Measurements from ENCODE around the gene ANK2.

The ANK2 gene

GRCh38 chr4:113050371-113050755 lies 910 bp downstream of the ANK2 start:
- H3K9me3 ChIP-seq (ENCODE audit: control insufficient read depth, low read length) = no peaks in the 10 kb centered on the region
- 11 to 18% methylated on average over 2 of the region's 2 CpGs for WGBS, 2 experiments
- peak overlapping the region; percentile 45 for H3K4me3 ChIP-seq (ENCODE audit: insufficient read depth, low read depth, low read length)
- peaks cover 10% of the 10 kb centered on the region for H3K4me1 ChIP-seq (ENCODE audit: control insufficient read depth, insufficient read depth, low read length)
- H3K27me3 ChIP-seq (ENCODE audit: control insufficient read depth, insufficient read depth, low read length, poor library complexity, severe bottlenecking) = no peaks in the 10 kb centered on the region
- H3K36me3 ChIP-seq (ENCODE audit: control insufficient read depth, insufficient read depth, low read length) = no peaks in the 10 kb centered on the region
- no peak overlapping the region for H3K27ac ChIP-seq (ENCODE audit: insufficient read depth, low read depth, low read length, poor library complexity, severe bottlenecking)

GRCh38 chr4:113050837-113051236 lies 1.4 kb downstream of the ANK2 start:
- Histone ChIP-seq H3K27ac (ENCODE audit: insufficient read depth, low read depth, low read length, poor library complexity, severe bottlenecking) (no peak overlapping the region), H3K4me1 (ENCODE audit: control insufficient read depth, insufficient read depth, low read length) (peaks cover 10% of the 10 kb centered on the region), H3K27me3 (ENCODE audit: control insufficient read depth, insufficient read depth, low read length, poor library complexity, severe bottlenecking) (no peaks in the 10 kb centered on the region), H3K4me3 (ENCODE audit: insufficient read depth, low read depth, low read length) (peak overlapping the region; percentile 45), H3K36me3 (ENCODE audit: control insufficient read depth, insufficient read depth, low read length) (no peaks in the 10 kb centered on the region), H3K9me3 (ENCODE audit: control insufficient read depth, low read length) (no peaks in the 10 kb centered on the region)
- 92 to 97% methylated on average over 1 to 3 of the region's 3 CpGs for WGBS, 2 experiments

GRCh38 chr4:113051361-113051760 lies 1.9 kb downstream of the ANK2 start:
- Histone ChIP-seq H3K9me3 (ENCODE audit: control insufficient read depth, low read length) (no peaks in the 10 kb centered on the region), H3K4me1 (ENCODE audit: control insufficient read depth, insufficient read depth, low read length) (peaks cover 10% of the 10 kb centered on the region), H3K27me3 (ENCODE audit: control insufficient read depth, insufficient read depth, low read length, poor library complexity, severe bottlenecking) (no peaks in the 10 kb centered on the region), H3K27ac (ENCODE audit: insufficient read depth, low read depth, low read length, poor library complexity, severe bottlenecking) (no peak overlapping the region), H3K36me3 (ENCODE audit: control insufficient read depth, insufficient read depth, low read length) (no peaks in the 10 kb centered on the region), H3K4me3 (ENCODE audit: insufficient read depth, low read depth, low read length) (peak overlapping the region; percentile 45)
- 80% methylated on average over 2 of the region's 2 CpGs; no CpG with 5 or more reads in 1 of the 2 experiments for WGBS, 2 experiments

- peaks cover 10% of the 10 kb centered on the region for H3K4me1 ChIP-seq (ENCODE audit: control insufficient read depth, insufficient read depth, low read length)
- 83 to 86% methylated on average over 9 of the region's 9 CpGs for WGBS, 2 experiments
- no peak overlapping the region for H3K27ac ChIP-seq (ENCODE audit: insufficient read depth, low read depth, low read length, poor library complexity, severe bottlenecking)
- H3K9me3 ChIP-seq (ENCODE audit: control insufficient read depth, low read length) = no peaks in the 10 kb centered on the region
- no peak overlapping the region for H3K4me3 ChIP-seq (ENCODE audit: insufficient read depth, low read depth, low read length)
- no peaks in the 10 kb centered on the region for H3K36me3 ChIP-seq (ENCODE audit: control insufficient read depth, insufficient read depth, low read length)
- H3K27me3 ChIP-seq (ENCODE audit: control insufficient read depth, insufficient read depth, low read length, poor library complexity, severe bottlenecking) = no peaks in the 10 kb centered on the region
Measured at GRCh38 chr4:113052379-113052951, 3.0 kb downstream of the ANK2 start.

- no peaks in the 10 kb centered on the region for H3K9me3 ChIP-seq (ENCODE audit: control insufficient read depth, low read length)
- no peak overlapping the region for H3K4me3 ChIP-seq (ENCODE audit: insufficient read depth, low read depth, low read length)
- no peaks in the 10 kb centered on the region for H3K27me3 ChIP-seq (ENCODE audit: control insufficient read depth, insufficient read depth, low read length, poor library complexity, severe bottlenecking)
- H3K27ac ChIP-seq (ENCODE audit: insufficient read depth, low read depth, low read length, poor library complexity, severe bottlenecking) = no peak overlapping the region
- no peaks in the 10 kb centered on the region for H3K36me3 ChIP-seq (ENCODE audit: control insufficient read depth, insufficient read depth, low read length)
- H3K4me1 ChIP-seq (ENCODE audit: control insufficient read depth, insufficient read depth, low read length) = peaks cover 7% of the 10 kb centered on the region
Measured at GRCh38 chr4:113053883-113054282, 4.4 kb downstream of the ANK2 start.

GRCh38 chr4:113056318-113056717 lies 6.9 kb downstream of the ANK2 start:
- H3K36me3 ChIP-seq (ENCODE audit: control insufficient read depth, insufficient read depth, low read length) = no peaks in the 10 kb centered on the region
- no peak overlapping the region for H3K4me3 ChIP-seq (ENCODE audit: insufficient read depth, low read depth, low read length)
- H3K27me3 ChIP-seq (ENCODE audit: control insufficient read depth, insufficient read depth, low read length, poor library complexity, severe bottlenecking) = no peaks in the 10 kb centered on the region
- peaks cover 8% of the 10 kb centered on the region for H3K4me1 ChIP-seq (ENCODE audit: control insufficient read depth, insufficient read depth, low read length)
- no peaks in the 10 kb centered on the region for H3K9me3 ChIP-seq (ENCODE audit: control insufficient read depth, low read length)
- WGBS, 2 experiments = 94 to 100% methylated on average over 1 to 2 of the region's 2 CpGs
- no peak overlapping the region for H3K27ac ChIP-seq (ENCODE audit: insufficient read depth, low read depth, low read length, poor library complexity, severe bottlenecking)

- Histone ChIP-seq H3K27me3 (ENCODE audit: control insufficient read depth, insufficient read depth, low read length, poor library complexity, severe bottlenecking) (no peaks in the 10 kb centered on the region), H3K9me3 (ENCODE audit: control insufficient read depth, low read length) (no peaks in the 10 kb centered on the region), H3K36me3 (ENCODE audit: control insufficient read depth, insufficient read depth, low read length) (no peaks in the 10 kb centered on the region), H3K4me3 (ENCODE audit: insufficient read depth, low read depth, low read length) (no peak overlapping the region), H3K27ac (ENCODE audit: insufficient read depth, low read depth, low read length, poor library complexity, severe bottlenecking) (no peak overlapping the region), H3K4me1 (ENCODE audit: control insufficient read depth, insufficient read depth, low read length) (peaks cover 9% of the 10 kb centered on the region)
- WGBS, 2 experiments = 91 to 100% methylated on average over 1 of the region's 1 CpG
Measured at GRCh38 chr4:113057891-113058290, 8.4 kb downstream of the ANK2 start.

GRCh38 chr4:113059449-113060182 lies 10.2 kb downstream of the ANK2 start:
- no peaks in the 10 kb centered on the region for H3K9me3 ChIP-seq (ENCODE audit: control insufficient read depth, low read length)
- 80 to 92% methylated on average over 2 to 3 of the region's 3 CpGs for WGBS, 2 experiments
- H3K4me3 ChIP-seq (ENCODE audit: insufficient read depth, low read depth, low read length) = no peak overlapping the region
- H3K27me3 ChIP-seq (ENCODE audit: control insufficient read depth, insufficient read depth, low read length, poor library complexity, severe bottlenecking) = no peaks in the 10 kb centered on the region
- peaks cover 15% of the 10 kb centered on the region for H3K4me1 ChIP-seq (ENCODE audit: control insufficient read depth, insufficient read depth, low read length)
- H3K36me3 ChIP-seq (ENCODE audit: control insufficient read depth, insufficient read depth, low read length) = no peaks in the 10 kb centered on the region
- no peak overlapping the region for H3K27ac ChIP-seq (ENCODE audit: insufficient read depth, low read depth, low read length, poor library complexity, severe bottlenecking)

- Histone ChIP-seq H3K36me3 (ENCODE audit: control insufficient read depth, insufficient read depth, low read length) (no peaks in the 10 kb centered on the region), H3K9me3 (ENCODE audit: control insufficient read depth, low read length) (no peaks in the 10 kb centered on the region), H3K4me1 (ENCODE audit: control insufficient read depth, insufficient read depth, low read length) (peaks cover 21% of the 10 kb centered on the region), H3K27me3 (ENCODE audit: control insufficient read depth, insufficient read depth, low read length, poor library complexity, severe bottlenecking) (no peaks in the 10 kb centered on the region), H3K4me3 (ENCODE audit: insufficient read depth, low read depth, low read length) (no peak overlapping the region), H3K27ac (ENCODE audit: insufficient read depth, low read depth, low read length, poor library complexity, severe bottlenecking) (peak overlapping the region; percentile 30)
Measured at GRCh38 chr4:113060853-113061252, 11.4 kb downstream of the ANK2 start.

- 0 to 4% methylated on average over 5 of the region's 5 CpGs for WGBS, 2 experiments
- Histone ChIP-seq H3K36me3 (ENCODE audit: control insufficient read depth, insufficient read depth, low read length) (no peaks in the 10 kb centered on the region), H3K9me3 (ENCODE audit: control insufficient read depth, low read length) (no peaks in the 10 kb centered on the region), H3K27me3 (ENCODE audit: control insufficient read depth, insufficient read depth, low read length, poor library complexity, severe bottlenecking) (no peaks in the 10 kb centered on the region), H3K27ac (ENCODE audit: insufficient read depth, low read depth, low read length, poor library complexity, severe bottlenecking) (peak overlapping the region; percentile 79), H3K4me3 (ENCODE audit: insufficient read depth, low read depth, low read length) (no peak overlapping the region), H3K4me1 (ENCODE audit: control insufficient read depth, insufficient read depth, low read length) (peaks cover 32% of the 10 kb centered on the region)
Measured at GRCh38 chr4:113064244-113064643, 14.8 kb downstream of the ANK2 start.

Measured in ectodermal cell (in vitro differentiated cells).